Stimulated activated CD4-positive, alpha-beta T cell treated with anti-CD3 and anti-CD28 coated beads, TNF-alpha, amount 100 ng/mL, for 1 hour (primary cell): Measurements from ENCODE around the gene MARK3.
"Not testable (repeated sequence)": the region's sequence is repeated elsewhere in the genome, so short reads cannot be mapped to it uniquely, and the experiment has no call there.

Experiments
- DNase-seq, 3 donors: peaks; one replicate each; pipeline ENCODE4 v3.0.0-alpha.2; 2020; ENCODE audit warnings: low read depth in 3 of 3, low spot score in 1 of 3

The MARK3 gene

DNA sequence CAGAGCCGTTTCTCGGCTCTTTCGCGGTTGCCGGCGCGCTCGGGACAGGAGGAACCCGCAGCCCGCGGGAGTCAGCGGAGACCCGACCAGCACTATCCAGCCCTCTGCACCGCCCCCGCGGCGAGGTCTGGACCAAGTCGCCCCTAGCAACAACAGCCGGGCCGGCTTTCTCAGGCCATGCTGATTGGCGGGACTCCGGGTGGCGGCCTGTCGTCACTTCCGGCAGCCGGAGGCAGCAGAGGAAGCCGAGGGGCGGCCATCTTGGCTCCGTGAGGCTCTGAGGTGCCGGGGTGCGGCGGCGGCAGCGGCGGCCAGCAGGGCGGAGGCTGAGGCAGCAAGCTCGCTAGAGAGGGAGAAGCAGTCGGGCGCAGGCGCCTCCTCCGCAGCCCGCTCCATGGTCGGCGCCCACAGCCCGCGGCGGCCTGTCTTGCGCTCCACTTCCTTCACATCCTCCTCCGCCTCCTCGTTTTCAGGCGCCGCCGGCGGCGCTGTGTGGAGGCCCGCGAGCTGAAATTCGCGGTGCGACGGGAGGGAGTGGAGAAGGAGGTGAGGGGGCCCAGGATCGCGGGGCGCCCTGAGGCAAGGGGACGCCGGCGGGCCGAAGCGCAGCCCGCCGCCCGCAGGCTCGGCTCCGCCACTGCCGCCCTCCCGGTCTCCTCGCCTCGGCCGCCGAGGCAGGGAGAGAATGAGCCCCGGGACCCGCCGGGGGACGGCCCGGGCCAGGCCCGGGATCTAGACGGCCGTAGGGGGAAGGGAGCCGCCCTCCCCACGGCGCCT lies at the start of gene MARK3:
Gene MARK3, plus strand, starts transcription at position 264 of the 777 bp plus-strand sequence. CDS start 615 bp downstream, outside the sequence.
- DNase-seq: peak; percentile 88 to 91 (median 90)

DNA sequence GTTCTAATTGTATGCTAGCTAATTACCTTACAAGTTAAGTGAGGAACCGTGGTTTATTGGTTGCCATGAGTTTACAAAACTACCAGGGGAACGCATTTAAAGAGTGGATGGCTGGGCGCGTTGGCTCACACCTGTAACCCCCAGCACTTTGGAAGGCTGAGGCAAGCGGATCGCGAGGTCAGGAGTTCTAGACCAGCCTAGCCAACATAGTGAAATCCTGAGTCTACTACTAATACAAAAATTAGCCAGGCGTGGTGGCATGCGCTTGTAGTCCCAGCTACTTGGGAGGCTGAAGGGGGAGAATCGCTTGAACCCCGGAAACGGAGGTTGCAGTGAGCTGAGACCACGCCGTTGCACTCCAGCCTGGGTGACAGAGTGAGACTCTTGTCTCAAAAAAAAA lies 49.0 kb upstream of the MARK3 start:
- no peak for DNase-seq

DNA sequence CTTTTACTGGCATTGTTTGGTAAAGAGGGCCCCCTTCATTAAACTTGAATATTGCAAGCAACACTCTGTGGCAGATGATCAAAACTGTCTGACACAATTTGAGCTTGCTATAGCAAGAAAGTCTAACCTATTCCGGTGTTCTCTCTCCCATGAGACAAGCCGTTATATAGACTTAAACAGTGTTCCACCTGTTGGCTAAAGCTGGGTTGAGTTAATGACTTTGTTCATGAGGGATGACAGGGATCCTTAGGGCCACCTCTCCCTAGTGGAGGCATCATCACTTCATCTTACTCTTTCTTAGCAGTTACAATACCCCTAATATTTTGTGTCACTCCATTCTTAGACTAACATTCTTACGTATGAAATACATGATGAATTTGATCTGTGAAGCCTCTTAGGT lies 47.4 kb upstream of the MARK3 start:
- no peak for DNase-seq

DNA sequence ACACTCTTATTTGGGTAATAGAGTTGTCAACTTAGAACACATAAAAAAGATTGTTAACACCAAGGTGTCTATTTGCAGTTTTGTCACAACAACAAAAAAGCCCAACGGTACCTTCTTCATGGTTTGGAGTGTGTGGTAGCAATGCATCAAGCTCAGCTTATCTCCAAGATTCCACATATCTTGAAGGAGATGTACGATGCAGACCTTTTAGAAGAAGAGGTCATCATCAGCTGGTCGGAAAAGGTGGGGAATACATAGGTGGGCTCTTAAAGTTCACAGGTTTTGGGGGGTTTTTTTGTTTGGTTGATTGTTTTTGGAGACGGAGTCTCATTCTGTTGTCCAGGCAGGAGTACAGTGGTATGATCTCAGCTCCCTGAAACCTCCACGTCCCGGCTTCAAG lies 45.7 kb upstream of the MARK3 start:
- DNase-seq: no peak

DNA sequence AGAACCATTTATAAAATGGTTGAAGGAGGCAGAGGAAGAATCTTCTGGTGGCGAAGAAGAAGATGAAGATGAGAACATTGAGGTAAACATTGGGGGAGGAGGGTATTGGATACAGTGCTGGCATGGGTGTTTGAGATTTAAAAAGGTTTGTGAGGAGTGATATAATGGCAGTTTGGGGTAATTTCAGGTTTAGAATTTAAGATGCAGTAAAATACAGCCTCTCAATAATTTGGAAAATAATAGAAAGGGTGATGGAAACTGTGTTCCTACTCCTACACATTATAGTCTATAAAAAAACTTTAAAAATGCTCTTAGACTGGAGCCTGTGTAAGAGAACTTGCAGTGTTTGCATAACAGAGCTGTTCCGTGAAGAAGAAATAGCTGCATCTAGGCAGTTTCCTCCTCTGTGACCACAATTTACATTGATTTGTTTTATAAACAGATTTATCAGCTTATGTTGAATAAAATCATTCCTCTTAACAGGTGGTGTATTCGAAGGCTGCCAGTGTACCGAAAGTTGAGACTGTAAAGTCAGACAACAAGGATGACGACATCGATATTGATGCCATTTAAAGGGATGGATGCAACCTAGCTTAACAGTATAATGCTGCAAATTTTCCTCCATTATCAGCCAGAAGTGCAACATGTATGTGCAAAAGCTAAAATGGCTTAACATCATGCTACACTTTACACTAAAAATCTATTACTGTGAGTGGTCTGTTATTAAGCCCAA lies 44.6 kb upstream of the MARK3 start:
- no peak for DNase-seq

DNA sequence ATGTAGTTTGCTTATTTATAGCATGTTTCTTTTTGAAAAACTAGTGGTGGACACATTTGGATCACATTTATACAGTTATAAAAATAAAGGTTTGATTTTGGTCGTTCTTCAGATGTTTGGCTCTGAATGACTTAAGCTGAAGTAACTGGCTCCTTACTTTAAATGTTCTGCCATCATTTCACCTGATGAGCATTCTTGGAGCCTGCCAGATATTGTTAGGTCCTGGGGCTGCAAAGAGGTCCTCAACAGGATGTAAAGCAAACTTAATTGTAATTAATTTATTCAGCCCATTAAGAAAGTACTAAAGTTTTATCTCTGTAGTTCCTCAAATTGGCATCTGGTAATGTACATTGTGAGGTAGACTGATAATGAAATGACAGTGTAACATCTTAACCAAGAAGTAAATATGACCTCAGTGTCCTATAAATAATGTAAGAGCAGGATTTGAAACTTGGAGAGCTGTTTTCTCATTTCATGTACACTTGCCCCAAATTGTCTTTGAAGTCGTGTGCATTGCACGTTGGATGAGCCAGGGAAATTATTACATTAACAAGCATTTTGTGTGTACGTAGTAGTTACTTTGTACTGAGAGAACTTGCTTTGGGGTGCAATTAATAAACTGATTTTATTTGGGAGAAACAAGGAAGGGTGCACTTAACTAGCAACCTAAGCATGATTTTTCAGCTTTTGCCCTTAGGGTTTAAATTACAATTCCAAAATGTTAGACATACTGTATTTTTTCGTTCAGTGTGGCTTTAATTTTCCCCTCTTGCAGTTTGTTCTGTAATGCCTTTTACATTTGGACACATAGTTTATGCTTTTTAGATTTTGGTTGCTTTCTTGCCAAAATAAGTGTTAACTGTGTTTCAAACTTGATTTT lies 43.7 kb upstream of the MARK3 start:
- DNase-seq: no peak

DNA sequence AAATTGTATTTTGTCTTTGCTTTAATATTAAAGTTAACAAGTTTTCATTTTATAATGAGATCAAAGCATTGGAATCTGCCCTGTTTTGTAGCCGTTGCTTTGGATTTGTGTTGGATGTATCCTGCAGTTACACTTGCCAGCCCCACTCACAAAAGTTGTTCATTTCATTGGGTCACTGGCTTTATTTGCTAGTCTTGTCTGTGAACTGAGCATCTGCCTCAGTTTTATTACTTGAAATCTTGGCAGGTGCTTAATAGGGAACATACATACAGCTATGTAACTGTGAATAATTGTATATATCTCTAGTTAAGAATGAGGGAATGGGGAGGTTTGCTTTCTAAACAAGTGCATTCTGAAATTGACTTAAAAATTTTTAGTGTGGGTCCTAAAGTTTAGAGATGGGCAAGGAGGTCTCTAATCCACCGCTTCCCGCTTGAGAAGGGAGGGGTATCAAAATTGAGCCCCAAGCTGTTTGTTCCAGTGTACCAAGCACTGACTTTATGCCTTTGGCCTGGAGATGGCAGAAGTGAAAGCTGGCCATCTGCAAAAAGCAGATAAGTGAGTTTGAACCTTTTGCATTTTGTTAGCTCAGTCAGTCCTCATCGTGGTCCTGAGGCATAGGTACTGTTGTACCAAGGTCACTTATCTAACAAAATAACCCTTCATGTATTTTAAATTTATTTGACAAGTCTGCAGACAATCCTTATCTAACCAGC lies 41.9 kb upstream of the MARK3 start:
- DNase-seq: no peak

DNA sequence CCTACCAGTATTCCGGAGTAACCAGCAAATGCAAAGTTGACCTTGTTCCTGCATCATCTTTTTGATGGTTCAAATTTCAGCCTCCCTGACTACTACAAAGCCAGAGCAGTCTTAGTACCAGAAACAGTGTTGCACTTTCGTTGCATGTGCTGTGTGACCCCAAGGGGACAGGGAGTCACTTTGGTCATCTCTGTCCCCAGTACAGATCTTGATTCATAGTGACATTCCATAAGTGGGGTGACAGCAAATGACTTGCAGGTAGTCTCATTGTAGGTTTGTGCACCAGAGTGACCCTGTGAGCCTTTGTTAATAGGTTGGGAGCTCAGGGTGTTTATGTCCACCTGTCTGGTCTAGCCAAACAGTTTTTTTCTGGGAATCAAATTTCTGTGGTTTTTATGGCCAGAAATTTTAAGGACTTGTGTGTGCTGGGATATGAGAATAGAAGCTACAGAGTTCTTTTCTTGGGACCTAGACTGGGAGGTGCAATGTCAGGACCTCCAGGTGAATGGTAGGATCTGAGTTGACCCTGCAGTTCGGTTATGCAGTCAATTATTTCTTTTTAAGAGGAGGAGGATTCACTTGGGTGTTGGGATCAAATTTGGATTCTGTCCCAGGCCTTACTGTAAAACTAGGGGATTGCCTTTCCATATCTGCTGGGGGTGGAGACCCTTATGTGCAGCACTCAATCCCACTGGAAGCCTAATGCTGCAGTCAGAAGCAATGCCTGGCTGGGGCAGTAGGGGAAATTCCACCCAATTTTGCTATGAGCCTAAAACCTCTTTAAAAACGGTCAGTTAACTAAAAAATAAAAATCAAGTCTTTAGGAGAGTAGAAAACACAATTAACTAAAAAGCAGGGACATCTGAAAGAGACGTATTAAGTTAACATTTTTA lies 41.1 kb upstream of the MARK3 start:
- DNase-seq: no peak

DNA sequence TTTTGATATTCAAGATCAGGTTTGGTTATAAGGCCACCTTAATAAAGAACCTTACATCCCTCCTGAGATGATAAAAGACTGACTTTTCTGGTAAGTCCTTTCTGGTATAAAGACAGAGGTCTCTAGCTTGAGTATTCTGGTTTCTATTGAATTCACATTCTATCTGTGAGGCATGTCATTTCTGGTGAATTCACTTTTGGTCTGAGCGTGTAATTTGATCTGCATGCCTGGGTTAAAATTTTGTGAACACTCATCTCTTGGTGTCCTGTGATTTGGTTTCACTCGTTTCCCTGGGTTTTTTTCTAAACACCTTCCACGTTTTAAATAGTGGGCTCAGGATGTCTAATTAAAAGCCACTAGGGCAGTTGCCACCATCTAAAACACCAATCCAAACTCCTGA lies 38.9 kb upstream of the MARK3 start:
- DNase-seq: no peak

DNA sequence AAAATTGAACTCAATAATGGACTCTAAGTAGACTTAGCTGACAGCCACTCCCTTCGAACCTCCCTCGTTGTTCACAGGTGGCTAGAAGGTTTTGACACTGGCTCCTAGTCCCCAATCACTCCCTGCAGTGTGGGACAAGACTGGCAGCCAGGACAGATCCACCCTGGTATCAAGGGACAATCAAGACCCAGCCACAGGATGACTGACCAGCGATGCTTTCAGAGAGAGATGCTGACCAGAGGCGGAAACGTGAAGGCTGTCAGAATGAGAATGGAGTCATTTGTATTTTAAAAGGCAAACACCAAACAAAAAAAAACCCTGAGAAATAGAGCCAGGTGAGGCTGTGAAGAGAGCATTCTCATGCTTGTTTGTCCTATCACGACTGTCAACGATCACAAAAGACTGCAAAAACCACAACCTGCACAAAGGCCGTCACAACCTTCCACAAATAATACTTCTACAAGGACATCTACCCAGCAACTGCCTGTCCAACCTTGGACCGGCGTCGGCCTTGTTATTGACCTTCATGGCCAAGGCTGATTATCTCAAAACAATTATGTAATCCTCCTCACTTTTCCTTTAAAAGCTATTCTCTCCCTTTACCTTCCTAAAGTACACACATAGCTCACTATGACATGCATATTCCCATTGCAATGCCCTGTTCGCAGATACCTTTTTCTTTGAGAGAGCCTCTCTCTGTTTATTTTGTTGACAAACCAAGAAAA lies 38.0 kb upstream of the MARK3 start:
- DNase-seq: no peak

DNA sequence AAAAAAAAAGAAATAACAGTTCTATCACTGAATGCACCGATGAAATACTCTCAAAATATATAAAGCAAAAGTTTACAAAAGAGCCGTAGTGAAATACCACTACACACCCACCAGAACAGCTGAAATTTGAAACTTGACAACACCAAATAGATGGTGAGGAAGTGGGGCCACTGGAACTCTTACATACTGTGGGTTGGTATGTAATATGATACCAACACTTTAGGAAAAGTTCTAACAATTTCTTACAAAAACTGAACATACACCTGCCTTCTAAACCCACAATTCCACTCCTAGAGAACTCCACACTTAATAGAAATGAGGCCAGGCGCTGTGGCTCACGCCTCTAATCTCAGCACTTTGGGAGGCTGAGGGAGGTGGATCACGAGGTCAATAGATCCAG lies 37.1 kb upstream of the MARK3 start:
- DNase-seq: no peak

DNA sequence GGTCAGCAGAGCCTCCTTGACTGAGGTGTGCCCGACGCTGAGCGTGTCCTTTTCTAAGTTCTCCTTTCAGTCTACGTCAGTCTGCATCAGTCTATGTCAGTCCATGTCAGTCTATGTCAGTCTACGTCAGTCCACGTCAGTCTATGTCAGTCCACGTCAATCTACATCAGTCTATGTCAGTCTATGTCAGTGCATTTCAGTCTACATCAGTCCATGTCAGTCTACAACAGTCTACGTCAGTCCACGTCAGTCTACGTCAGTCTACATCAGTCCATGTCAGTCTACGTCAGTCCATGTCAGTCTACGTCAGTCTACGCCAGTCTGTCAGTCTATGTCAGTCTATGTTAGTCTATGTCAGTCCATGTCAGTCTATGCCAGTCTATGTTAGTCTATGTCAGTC lies 35.2 kb upstream of the MARK3 start:
- no peak for DNase-seq

DNA sequence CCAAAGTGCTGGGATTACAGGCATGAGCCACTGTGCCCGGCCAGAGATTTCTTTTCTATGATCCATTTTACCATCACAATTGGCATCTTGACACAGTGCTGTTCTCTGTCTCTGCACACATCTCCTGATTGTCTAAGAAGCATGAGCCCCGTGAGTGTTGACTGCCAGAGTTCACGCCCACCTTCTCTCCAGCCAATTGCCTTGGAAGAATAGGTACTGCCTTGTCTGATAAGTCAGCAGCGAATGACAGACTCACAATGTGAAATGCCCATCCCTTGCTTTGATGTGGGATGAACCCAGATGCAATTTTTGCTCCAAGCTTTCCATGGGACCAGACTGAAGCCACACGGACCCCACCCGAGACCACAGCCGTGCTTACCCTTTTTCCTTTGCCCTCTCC lies 31.9 kb upstream of the MARK3 start:
- no peak for DNase-seq

DNA sequence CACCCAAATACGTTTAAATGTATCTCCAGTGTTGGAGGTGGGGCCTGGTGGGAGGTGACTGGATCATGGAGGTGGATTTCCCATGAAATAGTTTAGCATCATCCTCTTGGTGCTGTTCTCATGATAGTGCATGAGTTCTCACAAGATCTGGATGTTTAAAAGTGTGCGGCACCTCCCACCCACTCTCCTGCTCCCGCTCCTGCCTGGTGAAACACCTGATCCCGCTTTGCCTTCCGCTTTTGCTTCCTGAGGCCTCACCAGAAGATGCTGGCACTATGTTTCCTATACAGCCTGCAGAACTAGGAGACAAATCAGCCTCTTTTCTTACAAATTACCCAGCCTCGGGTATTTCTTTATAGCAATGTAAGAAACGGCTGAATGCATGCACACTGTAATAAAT lies 31.1 kb upstream of the MARK3 start:
- no peak for DNase-seq

DNA sequence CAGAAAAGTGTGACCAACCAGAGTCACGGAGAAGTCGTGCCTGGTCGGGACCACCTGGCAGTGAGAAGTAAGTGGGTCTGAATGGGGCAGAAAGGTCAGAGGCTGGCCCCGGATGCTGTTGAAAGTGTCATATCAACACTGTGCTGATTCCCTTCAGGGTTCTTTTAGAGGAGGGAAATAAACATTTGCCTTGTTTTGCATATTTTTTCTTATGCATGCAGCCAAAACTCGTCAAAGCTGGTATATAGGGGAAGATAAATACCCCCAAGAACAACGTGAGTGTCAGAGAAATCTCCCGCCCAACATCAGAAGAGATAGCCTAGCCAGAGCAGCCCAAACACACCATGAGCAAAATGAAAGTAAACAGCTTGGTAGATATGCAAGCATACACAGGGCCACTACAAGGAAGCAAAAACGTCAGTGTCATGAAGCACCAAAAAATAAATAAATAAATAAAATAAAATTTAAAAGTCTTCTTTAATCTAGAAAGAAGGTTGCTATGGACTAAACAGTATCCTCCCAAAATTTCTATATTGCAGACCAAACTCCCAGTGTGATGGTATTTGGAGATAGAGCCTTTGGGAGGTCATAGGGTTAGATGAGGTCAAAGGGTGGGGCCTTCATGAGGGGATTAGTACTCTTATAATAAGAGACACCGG lies 29.1 kb upstream of the MARK3 start:
- no peak for DNase-seq

DNA sequence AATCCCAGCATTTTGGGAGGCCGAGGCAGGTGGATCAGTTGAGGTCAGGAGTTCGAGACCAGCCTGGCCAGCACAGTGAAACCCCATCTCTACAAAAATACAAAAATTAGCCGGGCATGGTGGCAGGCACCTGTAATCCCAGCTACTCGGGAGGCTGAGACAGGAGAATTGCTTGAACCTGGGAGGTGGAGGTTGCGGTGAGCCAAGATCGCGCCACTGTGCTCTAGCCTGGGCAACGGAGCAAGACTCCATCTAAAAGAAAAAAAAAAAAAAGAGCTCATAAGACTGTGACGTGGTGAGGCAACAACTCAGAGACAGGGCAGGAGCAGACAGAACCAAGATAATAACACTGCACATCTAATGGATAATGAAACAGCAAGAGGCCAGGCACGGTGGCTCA lies 27.7 kb upstream of the MARK3 start:
- not testable (repeated sequence) for DNase-seq

DNA sequence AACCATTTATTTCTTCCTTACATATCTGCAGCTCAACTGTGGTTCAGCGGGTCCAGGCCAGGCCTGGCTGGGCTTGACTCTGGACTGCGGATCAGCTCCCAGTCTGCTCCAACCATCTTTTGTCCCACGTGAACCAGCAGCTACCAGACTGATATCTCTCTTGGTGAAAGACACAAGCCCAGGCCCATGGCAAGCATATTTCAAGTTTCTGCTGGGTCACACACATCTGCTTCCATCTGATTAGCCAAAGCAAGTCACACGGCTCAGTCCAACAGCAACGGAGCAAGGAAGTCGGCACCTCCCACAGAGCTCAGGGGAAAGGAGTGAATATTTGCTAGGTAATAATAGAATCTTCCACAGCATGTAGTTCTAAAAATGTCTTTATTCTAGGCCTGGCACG lies 24.7 kb upstream of the MARK3 start:
- no peak for DNase-seq

DNA sequence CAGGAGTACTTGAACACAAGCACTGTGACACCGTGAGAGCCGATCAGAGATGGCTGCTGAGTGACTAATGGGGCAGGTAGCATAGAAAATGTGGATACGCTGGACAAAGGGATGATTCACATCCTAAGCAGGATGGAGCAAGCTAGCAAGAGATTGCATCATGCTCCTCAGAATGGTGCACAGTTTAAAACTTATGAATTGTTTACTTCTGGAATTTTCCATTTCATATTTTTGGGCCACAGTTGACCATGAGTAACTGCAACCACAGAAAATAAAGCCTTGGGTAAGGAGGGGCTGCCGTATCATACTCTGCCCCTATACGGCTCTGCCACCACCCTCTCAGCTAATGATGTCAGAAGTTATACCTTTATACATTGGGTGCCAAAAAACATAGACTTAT lies 23.3 kb upstream of the MARK3 start:
- DNase-seq: no peak

DNA sequence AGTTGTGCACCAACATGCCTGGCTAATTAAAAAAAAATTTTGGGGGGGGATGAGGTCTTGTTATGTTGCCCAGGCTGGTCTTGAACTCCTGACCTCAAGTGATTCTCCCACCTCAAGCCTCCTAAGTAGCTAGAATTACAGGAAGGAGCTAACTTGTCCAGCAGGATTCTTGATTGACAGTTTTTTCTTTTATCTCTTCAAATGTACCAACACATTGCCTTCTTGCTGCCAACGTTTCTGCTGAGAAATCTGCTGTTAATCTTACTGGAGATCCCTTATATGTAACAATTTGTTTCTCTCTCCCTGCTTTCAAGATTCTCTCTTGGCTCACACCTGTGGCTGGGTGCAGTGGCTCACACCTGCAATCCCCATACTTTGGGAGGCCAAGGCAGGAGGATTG lies 22.4 kb upstream of the MARK3 start:
- DNase-seq: no peak
